Erythroblast (primary cell): ENCODE results near the gene PTPRT.

Experiments used
- DNase-seq, 2 experiments: peaks; one replicate each; lab custom pipeline; 2025; lab: John Stamatoyannopoulos, UW
- GATA1 ChIP-seq: IDR thresholded peaks from 2 replicates; pipeline ENCODE4 v1.6.1; 2011; ENCODE audit warnings: low read depth, mild to moderate bottlenecking, control low read depth, low read length, moderate library complexity
- POLR2A ChIP-seq: IDR thresholded peaks from 2 replicates; pipeline ENCODE4 v1.6.1; 2011; ENCODE audit warnings: mild to moderate bottlenecking, low read length

Gene PTPRT

DNA sequence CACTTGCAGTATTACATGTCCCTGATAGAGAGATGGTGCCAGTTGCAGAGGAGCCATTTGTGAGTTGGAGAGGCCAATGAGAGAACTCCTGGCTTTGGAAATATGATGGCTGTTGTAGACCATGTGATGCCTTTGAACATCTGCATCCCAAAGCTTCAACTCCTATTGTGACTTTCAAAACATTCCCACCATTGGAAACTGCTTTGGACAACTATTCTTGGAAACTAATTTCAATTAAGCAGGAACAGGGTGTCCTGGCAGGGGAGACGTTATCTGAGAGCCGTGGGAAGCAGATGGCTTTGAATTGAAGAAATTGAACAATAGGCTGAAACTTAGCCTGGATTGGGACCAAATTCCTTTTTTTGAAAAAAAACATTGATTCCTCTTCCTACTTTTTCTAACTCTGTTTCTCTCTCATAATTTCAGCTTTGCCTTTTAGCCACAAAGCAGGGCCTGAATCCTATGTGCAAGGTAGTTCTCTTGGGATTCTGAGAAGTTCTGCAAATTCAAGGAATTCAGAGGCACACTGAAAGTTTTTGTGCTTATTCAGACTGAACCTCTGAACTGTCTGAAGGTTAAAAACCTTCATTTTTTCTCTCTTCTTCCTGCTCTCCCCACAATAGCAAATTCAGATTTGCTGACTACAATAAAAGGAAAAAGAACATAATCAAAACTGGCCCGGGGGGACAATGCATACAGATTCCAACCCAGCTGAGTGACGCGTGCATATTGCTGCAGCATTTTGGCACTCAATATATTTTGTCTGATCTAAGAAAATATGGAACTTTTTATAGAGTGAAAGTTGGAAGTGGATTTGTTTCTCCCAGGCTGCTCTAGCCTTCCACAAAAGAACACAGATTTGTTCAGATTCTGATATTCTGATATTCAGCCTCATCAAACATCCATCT, 851.2 kb downstream of the PTPRT start:
- no peak for TF ChIP-seq POLR2A
- no peak for TF ChIP-seq GATA1
- no peak for DNase-seq

- DNase-seq, result no peak
- TF ChIP-seq GATA1 (no peak), POLR2A (no peak)
Measured at GRCh38 chr20:42336576-42336975, 853.1 kb downstream of the PTPRT start.

DNA sequence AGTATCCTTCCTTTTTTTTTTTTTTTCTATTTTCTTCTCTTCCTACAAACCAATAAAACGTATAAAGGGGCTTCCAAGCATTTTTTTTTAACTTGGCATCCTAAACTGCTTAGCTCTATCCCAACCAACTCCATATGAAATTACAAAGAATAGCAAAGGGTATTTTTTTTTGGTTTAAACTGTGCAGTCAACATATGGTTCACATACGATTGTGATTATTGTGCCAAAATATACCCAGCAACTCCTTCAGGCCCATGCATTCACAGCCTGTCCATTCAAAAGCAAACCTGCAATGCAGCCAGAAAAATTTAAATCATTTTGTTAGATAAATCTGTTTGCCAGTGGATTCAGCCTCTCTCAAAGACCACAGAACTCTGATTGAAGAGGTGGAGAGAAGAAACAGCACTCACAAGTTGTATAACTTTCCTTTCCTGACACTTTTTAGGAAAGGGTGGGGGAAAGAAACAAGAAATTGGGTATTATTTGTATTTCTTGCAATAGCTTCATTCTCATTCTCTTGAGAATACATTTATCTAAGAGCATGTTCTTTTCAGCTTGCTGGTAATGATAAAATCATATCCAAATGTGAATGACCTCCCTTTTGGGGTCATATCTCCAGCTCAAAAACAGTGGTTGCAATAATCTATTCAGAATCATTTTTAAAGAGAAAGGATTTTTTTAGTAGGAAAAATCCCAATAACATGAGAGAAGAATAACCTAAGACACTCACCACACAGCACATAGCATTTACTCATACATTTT, 870.3 kb downstream of the PTPRT start:
- DNase-seq, result no peak
- TF ChIP-seq POLR2A, result no peak
- no peak for TF ChIP-seq GATA1

GRCh38 chr20:42313704-42314103, 876.0 kb downstream of the PTPRT start:
- TF ChIP-seq GATA1 (no peak), POLR2A (no peak)
- DNase-seq, result no peak

GRCh38 chr20:42309050-42309449, 880.7 kb downstream of the PTPRT start:
- TF ChIP-seq POLR2A (no peak), GATA1 (no peak)
- DNase-seq, result no peak

DNA sequence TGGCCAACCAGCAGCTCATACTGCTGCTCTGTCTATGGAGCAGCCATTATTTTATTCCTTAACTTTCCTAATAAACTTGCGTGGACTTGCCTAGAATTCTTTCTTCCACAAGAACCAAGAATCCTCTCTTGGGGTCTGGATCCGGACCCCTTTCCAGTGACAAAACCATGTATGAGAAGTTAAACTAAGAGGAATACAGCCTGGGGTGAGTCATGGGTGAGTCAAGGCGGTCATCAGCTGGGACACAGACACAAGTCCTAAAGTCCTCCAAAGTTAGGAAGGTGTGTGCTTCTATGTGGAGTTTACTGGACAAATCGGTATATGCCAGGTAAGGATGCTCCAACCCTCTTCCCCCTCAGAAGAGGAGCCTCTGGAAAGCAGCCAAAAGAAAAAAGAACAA, 881.5 kb downstream of the PTPRT start:
- DNase-seq, result no peak
- TF ChIP-seq POLR2A, result no peak
- TF ChIP-seq GATA1, result no peak

DNA sequence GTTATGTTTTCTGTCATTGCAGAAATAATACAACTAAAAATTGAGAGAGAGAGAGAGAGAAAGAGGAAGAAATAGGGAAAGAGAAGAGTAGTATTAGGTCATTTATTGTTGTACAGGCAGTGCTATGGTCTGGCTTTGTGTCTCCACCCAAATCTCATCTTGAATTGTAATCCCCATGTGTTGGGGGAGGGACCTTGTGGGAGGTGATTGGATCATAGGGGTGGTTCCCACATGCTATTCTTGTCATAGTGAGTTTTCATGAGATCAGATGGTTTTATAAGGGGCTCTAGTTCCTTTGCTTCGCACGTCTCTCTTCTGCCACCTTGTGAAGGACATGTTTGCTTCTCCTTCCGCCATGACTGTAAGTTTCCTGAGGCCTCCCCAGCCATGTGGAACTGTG, 894.1 kb downstream of the PTPRT start:
- TF ChIP-seq POLR2A (no peak), GATA1 (no peak)
- no peak for DNase-seq

DNA sequence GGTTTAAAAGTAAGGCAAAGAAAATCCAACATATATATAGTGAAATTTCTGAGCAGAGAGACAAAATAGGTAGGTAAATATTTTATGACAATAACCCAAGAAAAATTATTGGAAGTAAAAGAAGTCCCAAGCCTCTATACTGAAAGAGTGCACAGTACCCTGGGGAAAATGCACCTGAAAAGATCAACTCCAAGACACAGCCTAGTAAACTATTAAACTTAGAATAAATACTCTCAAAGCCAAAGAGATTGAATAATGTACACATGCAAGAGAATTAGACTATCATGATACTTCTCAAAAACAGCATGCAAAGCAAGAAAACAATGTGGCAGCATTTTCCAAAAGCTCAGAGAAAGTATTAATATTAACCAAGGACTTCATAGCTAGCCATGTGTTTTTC, 894.7 kb downstream of the PTPRT start:
- no peak for DNase-seq
- TF ChIP-seq POLR2A, result no peak
- TF ChIP-seq GATA1, result no peak

GRCh38 chr20:42281801-42282200, 907.9 kb downstream of the PTPRT start:
- TF ChIP-seq GATA1 (no peak), POLR2A (no peak)
- DNase-seq, result no peak

- TF ChIP-seq POLR2A (no peak), GATA1 (no peak)
- DNase-seq, result no peak
Measured at GRCh38 chr20:42276718-42277602, 912.7 kb downstream of the PTPRT start.

DNA sequence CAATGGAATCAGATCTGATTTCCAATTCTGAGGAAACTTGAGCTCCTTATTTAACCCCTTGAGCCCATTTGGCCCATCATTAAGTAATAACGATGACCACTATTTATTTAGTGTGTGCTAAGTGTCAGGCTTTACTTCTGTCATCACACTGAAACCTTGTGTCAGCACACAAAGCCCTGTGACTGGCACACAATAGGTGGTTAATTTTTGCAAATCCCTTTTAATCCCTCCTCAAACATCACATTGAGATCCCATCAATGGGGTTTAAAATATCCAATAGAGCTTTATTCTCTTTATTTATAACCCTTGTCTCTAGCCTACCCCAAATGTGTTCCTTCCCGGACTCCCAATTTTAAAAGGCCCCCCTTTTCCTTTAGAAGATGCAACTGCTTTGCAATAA, 914.7 kb downstream of the PTPRT start:
- DNase-seq, result no peak
- TF ChIP-seq GATA1 (no peak), POLR2A (no peak)

DNA sequence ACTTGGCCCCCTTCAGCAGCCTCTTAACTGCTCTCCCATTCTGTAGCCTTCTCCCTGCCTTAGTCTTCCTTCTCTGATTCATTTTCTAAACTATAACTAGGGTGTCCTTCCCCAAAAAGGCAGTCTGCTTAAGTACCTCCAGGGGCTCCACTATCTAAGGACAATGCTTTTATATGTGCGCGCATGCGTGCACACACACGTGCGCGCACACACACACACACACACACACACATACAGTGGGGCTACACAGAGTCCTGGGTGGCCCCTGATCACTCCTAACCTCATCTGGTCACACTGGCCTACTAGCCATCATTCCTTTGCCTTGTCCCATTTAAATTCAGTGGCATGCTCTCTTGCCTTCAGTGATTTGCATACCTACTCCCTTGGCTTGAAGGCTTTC, 917.2 kb downstream of the PTPRT start:
- no peak for DNase-seq
- TF ChIP-seq GATA1 (no peak), POLR2A (no peak)

DNA sequence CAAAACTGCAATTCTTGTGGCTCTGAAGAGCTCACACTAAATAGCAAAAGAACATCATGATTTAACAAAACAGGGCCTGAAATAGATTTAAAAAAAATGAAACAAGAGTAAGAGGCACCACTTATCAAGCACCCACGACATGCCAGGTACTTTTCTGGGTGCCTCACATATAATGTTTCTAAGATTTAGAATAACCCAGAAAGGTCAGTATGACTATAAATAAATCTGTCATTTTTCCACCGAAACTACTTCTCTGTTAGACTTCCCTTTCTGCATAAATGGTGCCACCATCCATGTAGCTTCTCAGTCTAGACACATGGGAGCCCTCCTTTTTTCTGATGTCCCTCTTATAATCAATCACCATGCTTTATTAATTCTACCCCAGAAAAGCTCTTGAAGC, 919.2 kb downstream of the PTPRT start:
- no peak for TF ChIP-seq GATA1
- no peak for TF ChIP-seq POLR2A

More for the DNA sequence above, 919.2 kb downstream of the PTPRT start:
- DNase-seq, result no peak
